Measurements from ENCODE around the gene SLC27A3. TPM values are rescaled to one million over a fixed set of nuclear protein-coding genes. Genes with fewer than 3 reads are reported as not detected.
A peak's percentile ranks its signal among the peaks of the same experiment; 100 is the strongest.

SLC27A3 gene, protein sequence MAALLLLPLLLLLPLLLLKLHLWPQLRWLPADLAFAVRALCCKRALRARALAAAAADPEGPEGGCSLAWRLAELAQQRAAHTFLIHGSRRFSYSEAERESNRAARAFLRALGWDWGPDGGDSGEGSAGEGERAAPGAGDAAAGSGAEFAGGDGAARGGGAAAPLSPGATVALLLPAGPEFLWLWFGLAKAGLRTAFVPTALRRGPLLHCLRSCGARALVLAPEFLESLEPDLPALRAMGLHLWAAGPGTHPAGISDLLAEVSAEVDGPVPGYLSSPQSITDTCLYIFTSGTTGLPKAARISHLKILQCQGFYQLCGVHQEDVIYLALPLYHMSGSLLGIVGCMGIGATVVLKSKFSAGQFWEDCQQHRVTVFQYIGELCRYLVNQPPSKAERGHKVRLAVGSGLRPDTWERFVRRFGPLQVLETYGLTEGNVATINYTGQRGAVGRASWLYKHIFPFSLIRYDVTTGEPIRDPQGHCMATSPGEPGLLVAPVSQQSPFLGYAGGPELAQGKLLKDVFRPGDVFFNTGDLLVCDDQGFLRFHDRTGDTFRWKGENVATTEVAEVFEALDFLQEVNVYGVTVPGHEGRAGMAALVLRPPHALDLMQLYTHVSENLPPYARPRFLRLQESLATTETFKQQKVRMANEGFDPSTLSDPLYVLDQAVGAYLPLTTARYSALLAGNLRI
- total RNA-seq (10 to 100 TPM in 5 of 9 donors, 1 to 10 TPM in 4; 7.9 to 37.1 (median 10.3) TPM), polyA plus RNA-seq (10 to 100 TPM; 18.4 to 29.4 TPM)
- long read RNA-seq, donor 1, transcript SLC27A3-201 (10 exons, 3,351 nt) = major isoform, 10 of 13 reads
- long read RNA-seq, donor 1, partial matches to known transcripts = 2 of 13 reads
- long read RNA-seq, donor 1, other reads (novel, unspliced or antisense) = 1 of 13 reads
- long read RNA-seq, donor 2, partial matches to known transcripts = 3 of 7 reads
- long read RNA-seq, donor 2, other reads (novel, unspliced or antisense) = 0 of 7 reads
- long read RNA-seq, donor 3, partial matches to known transcripts = 4 of 9 reads
- long read RNA-seq, donor 3, other reads (novel, unspliced or antisense) = 1 of 9 reads

- DNase-seq (peak; percentile 68 to 90 (median 83)), ATAC-seq (peak; percentile 75 to 84 (median 81))
- peak within 1 kb of the TSS; percentile 74 to 95 (median 85) for H3K27ac ChIP-seq
- no peak for TF ChIP-seq POLR2A (IDR thresholded peaks at IDR 0.05)
- peaks cover 8 to 90% (median 67%) of the 10 kb centered on the region in 12 donors for H3K4me1 ChIP-seq
- H3K9me3 ChIP-seq = no peaks in the 10 kb centered on the region
- H3K36me3 ChIP-seq = peaks cover 0 to 41% (median 29%) of the 10 kb centered on the region in 9 donors
- 3 to 7% (median 4%) methylated on average over 19 to 35 of the region's 35 CpGs for WGBS, 4 donors
- intact Hi-C loops (cut with DNase I) = loop anchor here in 6 of 10 donors (2.0 to 5.0 kb wide), 4 partner anchors 14 to 203 kb away; partner anchors contain the start of gene NPR1 (in 3 of the 6)
- H3K27me3 ChIP-seq = no peaks in the 10 kb centered on the region
- H3K4me3 ChIP-seq = peak within 1 kb of the TSS; percentile 57 to 91 (median 78)
Measured at GRCh38 chr1:153774780-153775457, at the start of gene SLC27A3. SLC27A3 (plus strand) TSS chr1:153775407; CDS start chr1:153775498, 91 bp downstream.

- 0 to 1% (median 0%) methylated on average over 28 to 49 of the region's 49 CpGs for WGBS, 4 donors
- H3K27me3 ChIP-seq = no peaks in the 10 kb centered on the region
- intact Hi-C loops (cut with DNase I) = loop anchor here in 3 of 10 donors (2.0 to 5.0 kb wide), 4 partner anchors 21 to 95 kb away; partner anchors contain the start of genes NPR1 (in 2 of the 3) and CHTOP (in 1 of the 3)
- ATAC-seq (peak; percentile 99 to 100 (median 100)), DNase-seq (peak; percentile 100)
- H3K27ac ChIP-seq = peak within 1 kb of the TSS; percentile 86 to 100 (median 98)
- TF ChIP-seq CTCF (IDR thresholded peaks at IDR 0.05) (peak in 3 of 12 donors; percentile 13 to 25 (median 14)), POLR2A (IDR thresholded peaks at IDR 0.05) (no peak)
- H3K4me1 ChIP-seq = peaks cover 0 to 38% (median 22%) of the 10 kb centered on the region in 12 donors
- H3K4me3 ChIP-seq = peak within 1 kb of the TSS; percentile 44 to 98 (median 82)
- H3K36me3 ChIP-seq = peaks cover 0 to 10% (median 0%) of the 10 kb centered on the region in 9 donors
- H3K9me3 ChIP-seq = no peaks in the 10 kb centered on the region
Measured at GRCh38 chr1:153727463-153728304, 47.5 kb upstream of the SLC27A3 start, which contains the start of gene INTS3. INTS3 (plus strand) TSS chr1:153728050; CDS start chr1:153728635, 585 bp downstream.

DNA sequence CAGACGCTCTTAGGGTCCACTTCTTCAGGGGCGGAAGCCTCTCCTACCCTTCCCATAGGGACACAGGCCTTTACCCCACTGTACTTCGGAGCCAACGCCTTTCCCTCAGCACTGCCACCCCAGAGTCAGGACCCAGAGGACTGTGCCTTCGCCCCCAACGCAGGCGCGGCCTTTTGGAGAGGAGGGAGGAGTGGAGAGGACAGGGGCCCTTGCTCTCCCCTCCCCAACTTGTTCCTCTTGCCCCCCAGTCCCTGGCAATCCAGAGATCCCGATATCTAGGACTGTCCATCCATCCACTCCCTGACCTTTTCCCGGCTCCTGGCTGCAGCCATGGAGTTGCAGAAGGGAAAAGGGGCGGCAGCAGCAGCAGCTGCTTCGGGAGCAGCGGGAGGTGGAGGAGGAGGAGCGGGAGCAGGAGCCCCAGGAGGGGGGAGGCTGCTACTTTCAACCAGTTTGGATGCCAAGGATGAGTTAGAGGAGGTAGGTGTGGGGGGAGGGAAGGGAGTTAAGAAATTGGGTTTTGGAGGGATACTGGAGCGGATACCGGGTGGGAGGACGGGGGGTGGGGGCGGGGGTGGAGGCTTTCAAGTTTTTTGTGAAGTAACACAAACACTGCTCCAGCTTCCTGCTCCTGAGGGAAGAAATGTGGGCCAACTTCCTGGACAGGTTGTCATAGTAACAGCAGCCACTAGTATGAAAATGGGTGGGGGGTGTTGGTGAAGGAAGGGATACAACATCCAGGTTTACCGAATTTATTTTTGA, 46.7 kb upstream of the SLC27A3 start:
- H3K27ac ChIP-seq = peak overlapping the region; percentile 86 to 100 (median 98)
- H3K4me1 ChIP-seq = peaks cover 0 to 40% (median 22%) of the 10 kb centered on the region in 12 donors
- H3K36me3 ChIP-seq = peaks cover 0 to 10% (median 0%) of the 10 kb centered on the region in 9 donors
- no peaks in the 10 kb centered on the region for H3K27me3 ChIP-seq
- no peaks in the 10 kb centered on the region for H3K9me3 ChIP-seq
- ATAC-seq (peak in 3 of 4 donors; percentile 10 to 22 (median 20)), DNase-seq (peak; percentile 36 to 74 (median 43))
- intact Hi-C loops (cut with DNase I) = loop anchor here in 2 of 10 donors (2.0 to 5.0 kb wide), 3 partner anchors 20 to 96 kb away; partner anchors contain the start of genes NPR1 (in 2 of the 2) and CHTOP (in 1 of the 2)
- WGBS, 4 donors = 0 to 1% (median 1%) methylated on average over 19 of the region's 19 CpGs
- peak overlapping the region; percentile 44 to 98 (median 82) for H3K4me3 ChIP-seq
- TF ChIP-seq POLR2A (IDR thresholded peaks at IDR 0.05) (no peak), CTCF (IDR thresholded peaks at IDR 0.05) (no peak)

All from heart left ventricle (tissue), 16 donors.